Prostate gland (tissue), 2 donors: ENCODE results near the gene RNASEH2C. TPM values are rescaled to one million over a fixed set of nuclear protein-coding genes. Genes with fewer than 3 reads are reported as not detected.
A peak's percentile ranks its signal among the peaks of the same experiment; 100 is the strongest.
"Not testable (repeated sequence)": the region's sequence is repeated elsewhere in the genome, so short reads cannot be mapped to it uniquely, and the experiment has no call there.

Experiments used
- DNase-seq: peaks from one replicate; pipeline ENCODE4 v3.0.0-alpha.2; 2019; ENCODE audit warnings: low spot score
- H3K27ac ChIP-seq, 2 donors: fragments of 200-600 bp; sonication (generic); 2 replicates each; pipeline ENCODE4 v1.5.1; 2017 to 2019
- H3K27me3 ChIP-seq: fragments of 200-600 bp; sonication (generic); replicated peaks from 2 replicates; pipeline ENCODE4 v1.5.1; 2019; ENCODE audit not compliant: insufficient read depth
- H3K36me3 ChIP-seq, 2 donors: fragments of 200-600 bp; sonication (generic); 1 replicate in 1 of 2; 2 replicates in 1 of 2; pipeline versions ENCODE4 v1.5.1 to v1.8.1; 2017 to 2019
- H3K4me1 ChIP-seq: fragments of 200-600 bp; sonication (generic); replicated peaks from 2 replicates; pipeline ENCODE4 v1.5.1; 2019
- H3K4me3 ChIP-seq, 2 donors: fragments of 200-600 bp; sonication (generic); 2 replicates each; pipeline ENCODE4 v1.5.1; 2017 to 2019
- H3K9me3 ChIP-seq: fragments of 200-600 bp; sonication (generic); 2 replicates; pipeline ENCODE4 v1.5.1; 2017
- POLR2A ChIP-seq: fragments of 450-650 bp; IDR thresholded peaks from one replicate; pipeline ENCODE4 v1.6.1; 2016; ENCODE audit warnings: antibody characterized with exemption, mild to moderate bottlenecking
- POLR2AphosphoS5 ChIP-seq: sonication (generic); formaldehyde crosslinking; IDR thresholded peaks from one replicate; pipeline ENCODE4 v1.6.1; 2017; ENCODE audit warnings: antibody characterized with exemption
- WGBS: methylation state at CpG from one replicate; pipeline ENCODE4 v1.1.5; 2018; 5-methylcytosine and 5-hydroxymethylcytosine counted together
- intact Hi-C: fragments of 100-400 bp; cut with DNase I; formaldehyde crosslinking; loops from one replicate; pipeline ENCODE4 v1.14.2; 2022
- total RNA-seq, 2 donors: library from RNA; depleted of rRNA; stranded (reverse); fragments of >200 nt; gene quantifications; one replicate each; pipeline ENCODE4 v1.1.0, GENCODE V29; 2016
- TF ChIP-seq, protein P1 (sequence below), 4 experiments: fragments of 200-600 bp in 2 of 4; fragments of 450-650 bp in 2 of 4; sonication (generic) in 2 of 4; IDR thresholded peaks; 1 replicate in 3 of 4; 2 replicates in 1 of 4; pipeline ENCODE4 v1.5.1; 2016 to 2019; ENCODE audit warnings: antibody characterized with exemption in 4 of 4, mild to moderate bottlenecking in 2 of 4, moderate library complexity in 2 of 4

Gene RNASEH2C
- 100 to 1,000 TPM in 1 of 2 donors, 10 to 100 TPM in 1; 78.0 to 166 TPM for total RNA-seq

DNA sequence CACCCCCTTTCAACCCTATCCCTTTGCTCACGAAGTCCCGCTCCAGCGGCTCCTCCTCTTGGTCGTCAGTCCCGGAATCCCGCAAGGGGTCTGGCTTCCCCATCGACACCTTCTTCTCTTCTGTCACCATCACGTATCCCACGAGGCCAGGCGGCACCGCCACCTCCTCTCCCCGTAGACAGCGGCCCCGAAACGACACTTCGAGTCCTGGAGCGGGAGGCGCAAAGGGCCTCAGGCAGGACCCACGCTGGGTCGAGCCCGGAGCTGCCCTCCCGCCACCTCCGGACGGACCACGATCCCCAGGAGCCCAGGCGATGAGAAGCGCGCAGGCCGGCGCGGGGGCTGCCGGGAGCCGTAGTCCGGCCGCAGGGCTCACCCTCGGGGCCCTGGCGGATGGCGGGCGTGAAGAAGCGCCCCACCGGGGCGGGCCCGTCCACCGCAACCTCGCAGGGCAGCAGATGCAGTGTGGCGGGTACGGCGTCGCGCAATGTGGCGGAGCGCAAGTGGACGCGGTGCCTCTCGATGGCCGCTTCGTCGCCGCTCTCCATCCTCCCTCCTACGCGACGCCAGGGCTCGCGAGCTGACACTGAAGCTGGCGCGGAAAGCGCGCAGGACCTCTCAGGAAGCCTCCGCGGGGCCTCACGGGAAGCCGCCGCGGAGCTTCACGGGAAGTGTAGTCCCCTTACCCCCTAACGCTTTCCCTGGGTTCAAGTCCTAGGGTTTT, at the start of gene RNASEH2C:
Gene RNASEH2C, minus strand, starts transcription at position 588 of the 724 bp plus-strand sequence. Its CDS starts 40 bp downstream, at position 548.
- TF ChIP-seq, protein P1, sequence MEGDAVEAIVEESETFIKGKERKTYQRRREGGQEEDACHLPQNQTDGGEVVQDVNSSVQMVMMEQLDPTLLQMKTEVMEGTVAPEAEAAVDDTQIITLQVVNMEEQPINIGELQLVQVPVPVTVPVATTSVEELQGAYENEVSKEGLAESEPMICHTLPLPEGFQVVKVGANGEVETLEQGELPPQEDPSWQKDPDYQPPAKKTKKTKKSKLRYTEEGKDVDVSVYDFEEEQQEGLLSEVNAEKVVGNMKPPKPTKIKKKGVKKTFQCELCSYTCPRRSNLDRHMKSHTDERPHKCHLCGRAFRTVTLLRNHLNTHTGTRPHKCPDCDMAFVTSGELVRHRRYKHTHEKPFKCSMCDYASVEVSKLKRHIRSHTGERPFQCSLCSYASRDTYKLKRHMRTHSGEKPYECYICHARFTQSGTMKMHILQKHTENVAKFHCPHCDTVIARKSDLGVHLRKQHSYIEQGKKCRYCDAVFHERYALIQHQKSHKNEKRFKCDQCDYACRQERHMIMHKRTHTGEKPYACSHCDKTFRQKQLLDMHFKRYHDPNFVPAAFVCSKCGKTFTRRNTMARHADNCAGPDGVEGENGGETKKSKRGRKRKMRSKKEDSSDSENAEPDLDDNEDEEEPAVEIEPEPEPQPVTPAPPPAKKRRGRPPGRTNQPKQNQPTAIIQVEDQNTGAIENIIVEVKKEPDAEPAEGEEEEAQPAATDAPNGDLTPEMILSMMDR (IDR thresholded peaks at IDR 0.05) = peak in 2 of 4 experiments; percentile 11 to 42
- peak; percentile 88 for TF ChIP-seq POLR2AphosphoS5
- peak; percentile 72 for TF ChIP-seq POLR2A
- DNase-seq = peak; percentile 84
- Histone ChIP-seq H3K4me1 (peaks cover 17% of the 10 kb centered on the region), H3K9me3 (no peaks in the 10 kb centered on the region), H3K36me3 (peaks cover 13 to 15% of the 10 kb centered on the region in 2 donors), H3K27me3 (no peaks in the 10 kb centered on the region), H3K4me3 (peak within 1 kb of the TSS; percentile 55 to 82), H3K27ac (peak within 1 kb of the TSS; percentile 92 to 93)
- 1% methylated on average over 57 of the region's 76 CpGs for WGBS
- intact Hi-C loops = no loop called here

DNA sequence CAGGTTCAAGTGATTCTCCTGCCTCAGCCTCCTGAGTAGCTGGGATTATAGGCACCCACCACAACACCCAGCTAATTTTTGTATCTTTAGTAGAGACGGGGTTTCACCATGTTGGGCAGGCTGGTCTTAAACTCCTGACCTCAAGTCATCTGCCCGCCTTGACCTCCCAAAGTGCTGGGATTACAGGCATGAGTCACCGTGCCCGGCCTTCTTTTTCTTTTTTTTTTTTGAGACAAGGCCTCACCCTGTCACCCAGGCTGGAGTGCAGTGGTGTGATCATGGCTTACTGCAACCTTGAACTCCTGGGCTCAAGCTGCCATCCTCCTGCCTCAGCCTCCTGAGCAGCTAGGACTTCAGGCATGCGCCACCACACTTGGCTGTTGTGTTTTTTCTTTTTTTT, 47.2 kb upstream of the RNASEH2C start:
- H3K4me1 ChIP-seq, intact Hi-C loops, DNase-seq, H3K4me3 ChIP-seq, H3K27me3 ChIP-seq, H3K9me3 ChIP-seq, H3K27ac ChIP-seq, H3K36me3 ChIP-seq: not testable (repeated sequence)
- WGBS = 85% methylated on average over 5 of the region's 5 CpGs

DNA sequence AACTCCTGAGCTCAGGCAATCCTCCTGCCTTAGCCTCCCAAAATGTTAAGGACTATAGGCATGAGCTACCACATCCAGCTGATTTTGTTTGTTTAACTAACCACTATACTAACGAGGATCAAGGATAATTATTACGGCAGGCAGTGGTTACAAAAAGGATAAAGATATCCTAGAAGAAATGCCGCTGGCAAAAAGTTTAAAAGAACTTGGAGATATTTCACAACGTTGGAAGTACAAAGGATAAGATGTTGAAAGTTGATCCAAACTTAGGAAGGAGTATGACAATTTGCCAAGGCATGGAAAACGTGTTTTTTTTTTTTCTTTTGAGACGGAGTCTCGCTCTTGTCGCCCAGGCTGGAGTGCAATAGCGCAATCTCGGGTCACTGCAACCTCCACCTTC, 46.8 kb upstream of the RNASEH2C start:
- Histone ChIP-seq H3K4me3 (no peak overlapping the region), H3K27ac (no peak overlapping the region), H3K36me3 (no peaks in the 10 kb centered on the region), H3K9me3 (no peaks in the 10 kb centered on the region), H3K27me3 (no peaks in the 10 kb centered on the region), H3K4me1 (no peaks in the 10 kb centered on the region)
- TF ChIP-seq POLR2AphosphoS5 (no peak), POLR2A (no peak)
- TF ChIP-seq, protein P1 (IDR thresholded peaks at IDR 0.05) = no peak
- intact Hi-C loops = no loop called here
- 41% methylated on average over 10 of the region's 10 CpGs for WGBS
- DNase-seq = no peak

DNA sequence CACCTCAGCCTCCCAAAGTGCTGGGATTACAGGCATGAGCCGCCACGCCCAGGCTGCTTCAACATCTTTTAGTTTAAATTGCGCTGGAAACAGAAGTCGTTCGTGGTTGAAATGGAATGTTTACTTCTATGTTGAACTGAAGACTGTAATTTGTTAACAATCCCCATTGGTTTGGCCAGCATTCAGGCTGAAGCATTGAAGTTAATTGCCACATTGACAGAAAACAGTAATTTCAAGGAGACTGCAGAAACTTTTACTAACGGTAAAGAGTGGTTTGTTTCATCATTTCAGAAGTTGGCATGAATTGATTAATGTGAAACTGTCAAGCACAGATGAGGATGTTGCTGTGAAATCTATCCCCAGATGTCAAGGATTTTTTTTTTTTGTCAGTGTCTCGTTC, 45.9 kb upstream of the RNASEH2C start:
- Histone ChIP-seq H3K4me3 (no peak overlapping the region), H3K27me3 (no peaks in the 10 kb centered on the region), H3K4me1 (no peaks in the 10 kb centered on the region), H3K36me3 (no peaks in the 10 kb centered on the region), H3K9me3 (no peaks in the 10 kb centered on the region), H3K27ac (no peak overlapping the region)
- no peak for DNase-seq
- 36% methylated on average over 7 of the region's 7 CpGs for WGBS
- TF ChIP-seq, protein P1 (IDR thresholded peaks at IDR 0.05) = no peak
- TF ChIP-seq POLR2A (no peak), POLR2AphosphoS5 (no peak)
- intact Hi-C loops = no loop called here

DNA sequence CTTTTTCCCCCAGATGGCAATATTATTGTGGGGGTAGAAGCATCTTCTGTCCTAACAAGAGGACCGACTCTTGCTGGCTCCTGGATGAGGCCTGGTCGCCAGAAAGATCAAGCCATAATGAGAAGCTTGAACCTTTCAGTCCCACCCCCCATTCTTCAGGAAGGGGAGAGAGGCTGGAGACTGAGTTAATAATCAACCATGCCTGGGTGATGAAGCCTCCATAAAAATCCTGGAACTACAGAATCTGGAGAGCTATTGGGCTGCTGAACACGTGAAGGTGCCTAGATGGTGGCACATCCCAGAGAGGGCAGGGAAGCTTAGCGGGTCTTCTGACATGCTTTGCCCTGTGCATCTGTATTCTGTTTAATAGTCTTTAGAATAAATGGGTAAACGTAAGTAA, 43.8 kb upstream of the RNASEH2C start:
- H3K4me1 ChIP-seq = no peaks in the 10 kb centered on the region
- H3K27ac ChIP-seq = no peak overlapping the region
- no peaks in the 10 kb centered on the region for H3K9me3 ChIP-seq
- 51% methylated on average over 5 of the region's 5 CpGs for WGBS
- H3K27me3 ChIP-seq = no peaks in the 10 kb centered on the region
- no peaks in the 10 kb centered on the region for H3K36me3 ChIP-seq
- DNase-seq = no peak
- no peak overlapping the region for H3K4me3 ChIP-seq
- intact Hi-C loops = no loop called here
- TF ChIP-seq, protein P1 (IDR thresholded peaks at IDR 0.05) = no peak
- TF ChIP-seq POLR2A = no peak
- no peak for TF ChIP-seq POLR2AphosphoS5

DNA sequence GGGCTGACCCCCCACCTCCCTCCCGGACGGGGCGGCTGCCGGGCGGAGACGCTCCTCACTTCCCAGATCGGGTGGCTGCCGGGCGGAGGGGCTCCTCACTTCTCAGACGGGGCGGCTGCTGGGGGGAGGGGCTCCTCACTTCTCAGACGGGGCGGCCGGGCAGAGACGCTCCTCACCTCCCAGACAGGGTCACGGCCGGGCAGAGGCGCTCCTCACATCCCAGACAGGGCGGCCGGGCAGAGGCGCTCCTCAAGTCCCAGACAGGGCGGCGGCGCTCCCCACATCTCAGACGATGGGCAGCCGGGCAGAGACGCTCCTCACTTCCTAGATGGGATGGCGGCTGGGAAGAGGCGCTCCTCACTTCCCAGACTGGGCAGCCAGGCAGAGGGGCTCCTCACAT, 42.2 kb upstream of the RNASEH2C start:
- H3K4me3 ChIP-seq, H3K9me3 ChIP-seq, DNase-seq, H3K27ac ChIP-seq, H3K4me1 ChIP-seq, H3K36me3 ChIP-seq, intact Hi-C loops, H3K27me3 ChIP-seq: not testable (repeated sequence)
- 99% methylated on average over 18 of the region's 29 CpGs for WGBS

DNA sequence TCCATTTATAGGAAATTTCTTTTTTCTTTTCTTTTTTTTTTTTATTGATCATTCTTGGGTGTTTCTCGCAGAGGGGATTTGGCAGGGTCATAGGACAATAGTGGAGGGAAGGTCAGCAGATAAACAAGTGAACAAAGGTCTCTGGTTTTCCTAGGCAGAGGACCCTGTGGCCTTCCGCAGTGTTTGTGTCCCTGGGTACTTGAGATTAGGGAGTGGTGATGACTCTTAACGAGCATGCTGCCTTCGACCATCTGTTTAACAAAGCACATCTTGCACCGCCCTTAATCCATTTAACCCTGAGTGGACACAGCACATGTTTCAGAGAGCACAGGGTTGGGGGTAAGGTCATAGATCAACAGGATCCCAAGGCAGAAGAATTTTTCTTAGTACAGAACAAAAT, 41.6 kb upstream of the RNASEH2C start:
- H3K27me3 ChIP-seq, H3K4me3 ChIP-seq, DNase-seq, H3K27ac ChIP-seq, intact Hi-C loops, H3K4me1 ChIP-seq, H3K36me3 ChIP-seq, H3K9me3 ChIP-seq: not testable (repeated sequence)
- WGBS = 75% methylated on average over 5 of the region's 5 CpGs
